Amygdala (tissue), 56 donors: ENCODE measurements around the gene INAFM2.

Experiments
- DNase-seq, 56 donors: peaks; one replicate each; lab custom pipeline; 2025; lab: John Stamatoyannopoulos, UW

The INAFM2 gene

GRCh38 chr15:40338921-40339620, 15.6 kb downstream of the INAFM2 start:
- peak in 46 of 56 donors; percentile 15 to 82 (median 54) for DNase-seq

GRCh38 chr15:40339621-40339945, 16.1 kb downstream of the INAFM2 start:
- DNase-seq = peak in 4 of 56 donors; percentile 17 to 46 (median 31)

- DNase-seq = peak in 45 of 56 donors; percentile 41 to 84 (median 66)
These were observed 16.7 kb downstream of the INAFM2 start for GRCh38 chr15:40340038-40340739.

- DNase-seq = peak; percentile 25 to 93 (median 80)
These were observed 17.4 kb downstream of the INAFM2 start, which contains the start of gene CCDC9B for GRCh38 chr15:40340740-40341400. Gene CCDC9B, minus strand, starts transcription at chr15:40340939. Its CDS starts 120 bp downstream, at chr15:40340819.

GRCh38 chr15:40342416-40343320, 19.2 kb downstream of the INAFM2 start:
- DNase-seq = no peak

GRCh38 chr15:40343512-40343911, 20.0 kb downstream of the INAFM2 start:
- no peak for DNase-seq

GRCh38 chr15:40344217-40344616, 20.7 kb downstream of the INAFM2 start:
- no peak for DNase-seq

- peak in 42 of 56 donors; percentile 7 to 70 (median 42) for DNase-seq
These were observed 21.2 kb downstream of the INAFM2 start for GRCh38 chr15:40344631-40345120.

- DNase-seq = no peak
These were observed 21.9 kb downstream of the INAFM2 start for GRCh38 chr15:40345225-40345866.

GRCh38 chr15:40345867-40346578, 22.5 kb downstream of the INAFM2 start:
- no peak for DNase-seq

GRCh38 chr15:40346579-40347558, 23.4 kb downstream of the INAFM2 start:
- DNase-seq = no peak

- no peak for DNase-seq
These were observed 24.3 kb downstream of the INAFM2 start for GRCh38 chr15:40347559-40348473.

GRCh38 chr15:40348474-40348870, 25.0 kb downstream of the INAFM2 start:
- no peak for DNase-seq

GRCh38 chr15:40349163-40349562, 25.7 kb downstream of the INAFM2 start:
- DNase-seq = no peak

- no peak for DNase-seq
These were observed 28.9 kb downstream of the INAFM2 start for GRCh38 chr15:40352281-40352901.

GRCh38 chr15:40353697-40354096, 30.2 kb downstream of the INAFM2 start:
- DNase-seq = no peak
